GM19468 (cell line): ENCODE measurements around the gene CYP26A1.

Experiments used
- ATAC-seq: cut with Tn5 transposase; IDR thresholded peaks from one replicate; pipeline ENCODE4 v1.9.1; 2021; ENCODE audit warnings: mild to moderate bottlenecking, moderate library complexity, moderate number of reproducible peaks; ENCODE audit not compliant: unreplicated experiment; ENCODE audit errors: extremely low read depth

CYP26A1 gene

GRCh38 chr10:93063977-93064660 is 9.6 kb upstream of the CYP26A1 start:
- ATAC-seq, result no peak

GRCh38 chr10:93064874-93065660 is 8.6 kb upstream of the CYP26A1 start:
- no peak for ATAC-seq

- ATAC-seq, result no peak
Measured at GRCh38 chr10:93065675-93066543, 7.8 kb upstream of the CYP26A1 start.

GRCh38 chr10:93066544-93066913 is 7.2 kb upstream of the CYP26A1 start:
- ATAC-seq, result no peak

- ATAC-seq, result no peak
Measured at GRCh38 chr10:93067443-93068365, 6.0 kb upstream of the CYP26A1 start.

GRCh38 chr10:93068411-93069244 is 5.1 kb upstream of the CYP26A1 start:
- no peak for ATAC-seq

GRCh38 chr10:93069245-93069561 is 4.5 kb upstream of the CYP26A1 start:
- ATAC-seq, result no peak

- ATAC-seq, result no peak
Measured at GRCh38 chr10:93070378-93071176, 3.1 kb upstream of the CYP26A1 start.

- no peak for ATAC-seq
Measured at GRCh38 chr10:93071177-93071472, 2.6 kb upstream of the CYP26A1 start.

GRCh38 chr10:93071674-93072224 is 1.9 kb upstream of the CYP26A1 start:
- no peak for ATAC-seq

- no peak for ATAC-seq
Measured at GRCh38 chr10:93072225-93072712, 1.4 kb upstream of the CYP26A1 start.

- ATAC-seq, result no peak
Measured at GRCh38 chr10:93072713-93073538, 767 bp upstream of the CYP26A1 start.

GRCh38 chr10:93074147-93074596 is 479 bp downstream of the CYP26A1 start:
- ATAC-seq, result no peak

GRCh38 chr10:93074597-93075368 is 1.1 kb downstream of the CYP26A1 start:
- no peak for ATAC-seq

- no peak for ATAC-seq
Measured at GRCh38 chr10:93075369-93076221, 1.9 kb downstream of the CYP26A1 start.
